ENCODE results near the gene CLDN6.

The CLDN6 gene

DNA sequence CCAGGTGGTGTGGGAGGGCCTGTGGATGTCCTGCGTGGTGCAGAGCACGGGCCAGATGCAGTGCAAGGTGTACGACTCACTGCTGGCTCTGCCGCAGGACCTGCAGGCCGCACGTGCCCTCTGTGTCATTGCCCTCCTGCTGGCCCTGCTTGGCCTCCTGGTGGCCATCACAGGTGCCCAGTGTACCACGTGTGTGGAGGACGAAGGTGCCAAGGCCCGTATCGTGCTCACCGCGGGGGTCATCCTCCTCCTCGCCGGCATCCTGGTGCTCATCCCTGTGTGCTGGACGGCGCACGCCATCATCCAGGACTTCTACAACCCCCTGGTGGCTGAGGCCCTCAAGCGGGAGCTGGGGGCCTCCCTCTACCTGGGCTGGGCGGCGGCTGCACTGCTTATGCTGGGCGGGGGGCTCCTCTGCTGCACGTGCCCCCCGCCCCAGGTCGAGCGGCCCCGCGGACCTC lies 4.5 kb downstream of the CLDN6 start:
- no peaks in the 10 kb centered on the region; the same call in none of the 2 replicates for H3K27me3 ChIP-seq (replicated peaks; ENCODE audit: control insufficient read depth, insufficient read depth, low read length)
- TF ChIP-seq, protein P1, sequence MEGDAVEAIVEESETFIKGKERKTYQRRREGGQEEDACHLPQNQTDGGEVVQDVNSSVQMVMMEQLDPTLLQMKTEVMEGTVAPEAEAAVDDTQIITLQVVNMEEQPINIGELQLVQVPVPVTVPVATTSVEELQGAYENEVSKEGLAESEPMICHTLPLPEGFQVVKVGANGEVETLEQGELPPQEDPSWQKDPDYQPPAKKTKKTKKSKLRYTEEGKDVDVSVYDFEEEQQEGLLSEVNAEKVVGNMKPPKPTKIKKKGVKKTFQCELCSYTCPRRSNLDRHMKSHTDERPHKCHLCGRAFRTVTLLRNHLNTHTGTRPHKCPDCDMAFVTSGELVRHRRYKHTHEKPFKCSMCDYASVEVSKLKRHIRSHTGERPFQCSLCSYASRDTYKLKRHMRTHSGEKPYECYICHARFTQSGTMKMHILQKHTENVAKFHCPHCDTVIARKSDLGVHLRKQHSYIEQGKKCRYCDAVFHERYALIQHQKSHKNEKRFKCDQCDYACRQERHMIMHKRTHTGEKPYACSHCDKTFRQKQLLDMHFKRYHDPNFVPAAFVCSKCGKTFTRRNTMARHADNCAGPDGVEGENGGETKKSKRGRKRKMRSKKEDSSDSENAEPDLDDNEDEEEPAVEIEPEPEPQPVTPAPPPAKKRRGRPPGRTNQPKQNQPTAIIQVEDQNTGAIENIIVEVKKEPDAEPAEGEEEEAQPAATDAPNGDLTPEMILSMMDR (IDR thresholded peaks at IDR 0.05; ENCODE audit: insufficient read depth, low read length, poor library complexity, severe bottlenecking), result no peak
- no peak for DNase-seq (ENCODE audit: extremely low read depth, insufficient read length)
- no peak overlapping the region for H3K4me3 ChIP-seq (replicated peaks; ENCODE audit: low read depth, low read length)
- no peaks in the 10 kb centered on the region for H3K36me3 ChIP-seq (ENCODE audit: control insufficient read depth, insufficient read depth, low read length)

DNA sequence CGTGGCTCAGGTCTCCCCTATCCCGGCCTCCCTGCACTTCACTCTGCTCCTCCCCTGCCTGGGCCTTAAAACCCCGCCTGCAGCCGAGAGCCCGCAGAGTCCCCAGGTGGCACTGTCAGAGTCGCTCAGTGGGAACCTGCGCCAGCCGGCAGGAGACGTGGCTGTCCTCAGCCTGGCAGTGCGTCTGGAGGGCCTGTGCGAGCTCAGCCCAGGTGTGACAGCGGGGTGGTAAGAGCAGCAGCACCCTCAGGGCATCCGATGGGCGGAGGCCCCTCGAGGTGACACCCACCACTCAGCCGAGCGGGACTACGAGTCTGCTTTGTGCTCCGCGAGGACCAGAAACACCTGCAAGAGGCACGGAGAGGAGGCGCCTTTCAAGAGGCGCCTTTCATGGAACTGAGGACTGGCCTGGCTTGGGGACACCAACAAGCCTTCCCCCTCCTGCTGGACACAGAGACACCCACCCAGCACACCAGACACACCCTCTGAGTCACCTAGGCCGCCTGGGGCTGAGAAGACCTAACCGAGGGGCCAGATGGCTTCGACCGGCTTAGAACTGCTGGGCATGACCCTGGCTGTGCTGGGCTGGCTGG lies 5.1 kb downstream of the CLDN6 start, which contains the start of gene CLDN9:
Gene CLDN9 (plus strand): TSS at position 96 of the 593 bp plus-strand sequence. CDS start 440 bp downstream, at position 536.
- TF ChIP-seq, protein P1 (IDR thresholded peaks at IDR 0.05; ENCODE audit: insufficient read depth, low read length, poor library complexity, severe bottlenecking), result no peak
- DNase-seq (ENCODE audit: extremely low read depth, insufficient read length), result no peak
- no peaks in the 10 kb centered on the region; the same call in none of the 2 replicates for H3K27me3 ChIP-seq (replicated peaks; ENCODE audit: control insufficient read depth, insufficient read depth, low read length)
- no peaks in the 10 kb centered on the region for H3K36me3 ChIP-seq (ENCODE audit: control insufficient read depth, insufficient read depth, low read length)
- H3K4me3 ChIP-seq (replicated peaks; ENCODE audit: low read depth, low read length), result no peak within 1 kb of the TSS

DNA sequence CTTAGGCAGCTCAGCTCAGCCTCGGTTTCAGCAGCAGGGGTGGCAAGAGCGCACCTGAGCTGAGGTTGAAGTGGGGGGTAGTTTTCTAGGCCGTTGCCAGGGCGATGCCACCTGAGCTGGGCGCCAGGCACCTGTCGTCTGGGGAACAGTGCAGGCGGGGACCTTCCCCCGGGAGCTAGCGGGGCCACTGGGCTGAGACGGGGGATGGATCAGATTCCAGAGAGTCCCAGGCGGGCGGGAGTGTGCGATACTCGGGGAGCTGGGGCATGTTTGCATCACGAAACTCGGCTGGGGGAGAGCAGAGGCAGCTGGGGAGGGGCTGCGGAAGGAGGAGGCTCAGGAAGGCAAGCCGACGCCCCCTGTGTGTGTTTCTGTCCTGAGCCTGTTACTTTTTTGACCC lies 5.7 kb downstream of the CLDN6 start:
- no peak for DNase-seq (ENCODE audit: extremely low read depth, insufficient read length)
- H3K27me3 ChIP-seq (replicated peaks; ENCODE audit: control insufficient read depth, insufficient read depth, low read length), result no peaks in the 10 kb centered on the region; the same call in none of the 2 replicates

DNA sequence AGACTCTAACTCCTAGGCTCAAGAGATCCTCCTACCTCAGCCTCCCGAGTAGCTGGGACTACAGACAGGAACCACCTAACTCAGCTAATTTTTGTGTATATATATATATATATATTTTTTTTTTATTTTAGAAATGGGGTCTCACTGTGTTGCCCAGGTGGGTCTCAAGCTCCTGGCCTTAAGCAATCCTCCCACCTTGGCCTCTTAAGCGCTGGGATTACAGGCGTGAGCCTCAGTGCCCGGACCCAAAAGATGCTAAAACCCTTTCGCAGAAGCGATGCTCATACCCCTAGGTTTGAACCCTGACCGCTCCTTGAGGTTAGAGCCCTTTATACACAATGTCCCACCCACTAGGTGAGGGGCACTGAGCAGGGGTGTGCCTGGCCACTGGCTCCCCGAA lies 7.5 kb downstream of the CLDN6 start:
- DNase-seq (ENCODE audit: extremely low read depth, insufficient read length), result no peak
- Histone ChIP-seq H3K36me3 (ENCODE audit: control insufficient read depth, insufficient read depth, low read length) (no peaks in the 10 kb centered on the region), H3K4me3 (replicated peaks; ENCODE audit: low read depth, low read length) (no peak overlapping the region), H3K27me3 (replicated peaks; ENCODE audit: control insufficient read depth, insufficient read depth, low read length) (no peaks in the 10 kb centered on the region; the same call in none of the 2 replicates)
- TF ChIP-seq, protein P1 (IDR thresholded peaks at IDR 0.05; ENCODE audit: insufficient read depth, low read length, poor library complexity, severe bottlenecking), result no peak

More for the DNA sequence above, 5.7 kb downstream of the CLDN6 start:
- TF ChIP-seq, protein P1 (IDR thresholded peaks at IDR 0.05; ENCODE audit: insufficient read depth, low read length, poor library complexity, severe bottlenecking), result no peak
- no peaks in the 10 kb centered on the region for H3K36me3 ChIP-seq (ENCODE audit: control insufficient read depth, insufficient read depth, low read length)
- no peak overlapping the region for H3K4me3 ChIP-seq (replicated peaks; ENCODE audit: low read depth, low read length)

DNA sequence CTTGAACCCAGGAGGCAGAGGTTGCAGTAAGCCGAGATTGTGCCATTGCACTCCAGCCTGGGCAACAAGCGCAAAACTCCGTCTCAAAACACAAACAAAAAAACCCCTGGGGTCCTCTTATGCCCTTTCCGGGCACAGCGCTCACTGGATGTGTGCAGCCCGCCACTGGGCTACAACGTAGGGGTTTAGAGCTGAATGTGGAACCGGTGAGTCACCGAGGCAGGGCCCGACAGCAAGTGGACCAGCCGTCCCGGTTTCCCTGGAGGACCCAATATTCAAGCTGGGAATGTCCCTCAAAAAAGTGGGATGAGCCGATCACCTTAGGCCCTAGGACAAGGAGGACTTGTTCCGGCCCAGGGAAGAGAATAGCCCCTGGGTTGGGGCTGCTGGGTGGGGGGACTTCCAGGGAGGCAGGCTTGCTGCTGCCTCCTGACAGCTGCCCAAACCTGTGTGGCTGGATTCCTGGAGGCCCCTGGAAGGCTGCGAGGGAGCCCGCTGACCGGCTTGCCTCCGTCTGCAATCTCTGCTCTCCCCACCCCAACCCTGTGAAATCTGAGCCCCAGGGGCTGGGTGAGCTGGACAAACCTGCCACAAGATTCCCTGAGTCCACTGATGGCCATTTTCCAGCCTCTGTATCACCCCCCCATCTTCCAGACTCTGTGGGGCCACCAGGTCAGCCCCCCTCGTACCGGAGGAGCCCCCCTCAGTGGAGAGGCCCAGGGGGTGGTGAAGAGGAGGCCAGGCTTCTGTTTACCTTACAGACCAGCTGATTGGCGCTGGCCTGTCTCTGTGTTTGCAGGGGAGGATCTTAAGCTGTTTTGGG lies 8.2 kb downstream of the CLDN6 start:
- H3K27me3 ChIP-seq (replicated peaks; ENCODE audit: control insufficient read depth, insufficient read depth, low read length), result no peaks in the 10 kb centered on the region; the same call in none of the 2 replicates
- TF ChIP-seq, protein P1 (IDR thresholded peaks at IDR 0.05; ENCODE audit: insufficient read depth, low read length, poor library complexity, severe bottlenecking), result no peak
- H3K36me3 ChIP-seq (ENCODE audit: control insufficient read depth, insufficient read depth, low read length), result no peaks in the 10 kb centered on the region
- no peak overlapping the region for H3K4me3 ChIP-seq (replicated peaks; ENCODE audit: low read depth, low read length)
- no peak for DNase-seq (ENCODE audit: extremely low read depth, insufficient read length)

Measured in GM06990 (cell line).